Measurements from ENCODE around the gene TRIO.

Gene TRIO

DNA sequence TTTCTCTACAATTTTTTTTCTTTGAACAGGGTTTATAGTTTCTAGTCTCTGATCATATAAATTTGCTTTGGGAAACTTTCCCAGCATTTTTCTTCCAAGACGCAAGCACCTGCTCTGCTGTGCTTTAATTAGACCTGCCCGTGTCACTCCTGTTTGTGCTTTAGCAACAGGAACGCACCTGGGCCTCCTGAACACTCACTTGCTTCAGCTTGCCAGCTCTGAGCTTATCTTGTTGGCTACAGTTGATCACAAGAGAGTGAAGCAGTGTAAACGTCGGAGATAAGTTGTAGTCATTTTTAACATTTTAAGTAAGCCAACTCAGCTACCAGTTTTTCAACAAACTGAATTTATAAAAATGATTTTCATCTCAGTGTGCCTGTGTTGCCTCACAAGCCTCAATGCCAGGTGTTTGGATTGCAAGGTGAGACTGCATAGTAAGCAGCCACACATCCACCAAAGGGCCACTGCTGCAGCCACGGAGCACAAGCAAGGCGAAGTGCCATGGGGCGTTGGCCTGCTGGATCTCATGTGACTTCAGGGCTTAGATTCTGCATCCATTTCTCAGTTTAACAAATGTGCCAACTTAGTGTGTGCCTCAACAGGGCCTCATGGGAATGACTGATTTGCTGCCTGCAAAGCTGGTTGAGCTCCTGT is 166.9 kb downstream of the TRIO start:
- in situ Hi-C loops (cut with MboI; ENCODE audit: low sequenced_read_pairs) = no loop called here

DNA sequence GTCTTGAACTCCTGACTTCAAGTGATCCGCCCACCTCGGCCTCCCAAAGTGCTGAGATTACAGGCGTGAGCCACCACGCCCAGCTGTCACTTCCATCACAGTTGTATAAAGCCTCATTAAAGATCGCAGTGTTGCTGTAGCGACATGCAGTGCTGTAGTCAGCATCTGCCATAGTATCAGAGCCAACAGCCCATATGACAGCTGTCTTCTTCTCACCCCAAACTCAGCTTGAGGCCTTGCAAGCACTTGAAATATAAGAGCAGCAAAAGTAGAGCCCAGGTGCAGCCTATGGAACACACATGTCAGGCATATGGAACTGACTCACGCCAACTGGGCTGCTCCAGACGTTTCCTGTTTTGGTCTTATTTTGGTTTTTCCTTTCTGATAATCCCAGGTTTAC is 167.8 kb downstream of the TRIO start:
- in situ Hi-C loops (cut with MboI; ENCODE audit: low sequenced_read_pairs) = no loop called here

DNA sequence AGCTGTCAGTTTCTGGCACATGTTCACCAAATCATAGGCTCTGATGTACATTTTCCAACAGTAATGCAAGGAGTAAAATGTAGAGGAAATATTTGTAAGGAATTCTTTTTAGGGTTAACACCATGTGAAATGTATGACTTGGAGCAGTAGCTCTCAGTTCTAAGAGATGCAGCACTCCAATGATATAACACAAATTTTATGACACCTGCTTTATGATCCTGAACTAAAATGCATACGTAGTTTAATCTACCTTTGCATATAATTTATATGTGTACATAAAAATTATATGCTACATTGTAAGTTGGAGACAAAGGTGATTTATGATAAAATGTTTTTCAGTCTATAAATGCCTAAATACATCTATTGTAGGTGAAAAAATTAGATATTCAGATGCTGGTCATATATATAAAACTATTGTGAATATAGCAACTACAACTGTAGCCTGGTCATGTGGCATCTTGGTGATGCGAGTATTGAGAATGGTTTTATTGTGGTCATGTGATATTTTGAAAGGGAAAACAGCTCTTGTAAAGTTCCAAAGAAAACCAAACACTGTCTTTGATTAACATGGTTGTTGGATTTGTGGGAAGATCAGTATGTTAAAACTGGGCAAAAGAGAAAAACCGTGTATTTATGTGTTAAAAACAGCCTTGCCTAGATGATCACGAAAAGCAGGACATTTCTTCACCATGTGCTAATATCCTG is 171.0 kb downstream of the TRIO start:
- in situ Hi-C loops (cut with MboI; ENCODE audit: low sequenced_read_pairs) = no loop called here

DNA sequence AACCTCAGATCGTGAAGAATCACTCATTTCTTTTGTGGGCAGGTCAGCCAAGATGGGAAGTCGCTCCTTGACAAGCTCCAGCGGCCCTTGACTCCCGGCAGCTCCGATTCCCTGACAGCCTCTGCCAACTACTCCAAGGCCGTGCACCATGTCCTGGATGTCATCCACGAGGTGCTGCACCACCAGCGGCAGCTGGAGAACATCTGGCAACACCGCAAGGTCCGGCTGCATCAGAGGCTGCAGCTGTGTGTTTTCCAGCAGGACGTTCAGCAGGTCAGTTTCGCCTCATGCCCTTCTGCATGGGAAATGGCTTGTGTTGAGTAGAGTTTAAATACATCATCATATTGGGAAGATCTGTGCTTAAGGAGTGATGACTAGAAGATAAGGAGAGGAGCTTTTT is 173.3 kb downstream of the TRIO start:
- in situ Hi-C loops (cut with MboI; ENCODE audit: low sequenced_read_pairs) = no loop called here

DNA sequence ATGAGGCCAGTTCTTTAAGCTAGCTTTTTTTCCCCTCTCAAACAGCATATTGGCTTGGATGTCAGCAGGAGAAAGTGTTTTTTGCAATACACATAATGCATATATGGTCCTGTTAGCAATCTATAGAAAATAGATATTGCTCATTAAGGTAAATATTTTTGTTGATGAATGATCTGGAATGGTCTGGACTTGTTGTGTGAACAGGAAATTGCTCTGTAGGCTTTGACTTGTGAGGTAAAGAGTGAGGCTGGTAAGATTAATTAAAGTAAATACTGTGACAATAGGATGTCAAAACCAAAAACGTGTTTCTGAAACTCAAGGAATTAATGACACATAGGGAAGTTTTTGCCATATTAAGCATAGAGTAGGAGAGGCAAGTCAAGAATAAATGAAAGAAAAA is 176.0 kb downstream of the TRIO start:
- in situ Hi-C loops (cut with MboI; ENCODE audit: low sequenced_read_pairs) = no loop called here

DNA sequence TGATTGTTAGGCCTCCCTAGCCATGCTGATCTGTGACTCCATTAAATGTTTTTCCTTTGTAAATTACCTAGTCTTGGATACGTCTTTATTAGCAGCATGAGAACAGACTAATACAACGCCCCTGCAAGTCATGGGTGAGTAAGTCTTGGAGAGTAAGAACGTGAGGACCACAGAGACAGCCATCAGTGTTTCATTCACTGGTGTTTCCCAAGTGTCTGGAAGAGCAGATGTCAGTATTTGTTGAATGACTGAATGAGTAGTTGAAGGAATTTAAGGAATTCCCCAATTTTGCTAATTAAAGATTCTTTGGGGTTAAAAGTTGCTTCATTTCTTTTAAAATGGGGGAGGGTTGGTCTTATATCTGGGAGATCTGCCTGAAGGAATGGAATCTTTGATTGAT is 178.8 kb downstream of the TRIO start:
- in situ Hi-C loops (cut with MboI; ENCODE audit: low sequenced_read_pairs) = no loop called here

DNA sequence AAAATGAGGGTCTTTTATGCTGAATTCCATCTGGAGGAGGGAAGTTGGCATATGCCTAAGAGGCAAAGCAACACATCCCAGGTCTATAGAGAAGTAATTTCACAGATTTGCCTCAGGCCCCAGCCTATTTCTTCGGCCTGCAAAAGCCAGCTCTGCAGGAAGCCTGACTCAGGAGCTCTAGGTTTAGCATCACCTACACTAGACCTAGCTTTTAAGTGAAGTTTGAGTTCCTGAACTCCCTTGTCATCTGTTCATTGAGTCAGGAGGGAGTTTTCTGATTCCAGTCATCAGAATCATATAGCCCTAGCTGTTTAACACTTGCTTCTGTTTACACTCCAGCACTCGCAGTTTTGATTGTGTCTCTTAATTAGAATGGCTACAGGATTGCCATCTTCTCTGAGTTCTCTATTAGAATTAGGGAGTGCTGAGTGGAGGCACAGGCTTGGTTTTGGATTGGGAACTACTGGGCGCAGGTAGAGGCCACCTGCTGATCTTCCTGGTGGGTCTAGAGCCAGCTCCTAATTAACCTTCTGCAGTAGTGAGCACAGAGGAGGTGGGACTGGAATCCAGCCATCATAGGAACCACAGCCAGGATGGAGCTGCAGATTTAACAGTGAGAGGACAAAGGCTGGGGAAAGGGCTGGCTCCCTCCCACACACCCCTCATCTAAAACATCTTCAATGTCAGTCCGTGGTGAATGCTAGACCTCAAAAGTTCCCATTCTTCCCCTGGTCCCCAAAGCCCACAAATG is 179.5 kb downstream of the TRIO start:
- in situ Hi-C loops (cut with MboI; ENCODE audit: low sequenced_read_pairs) = no loop called here

DNA sequence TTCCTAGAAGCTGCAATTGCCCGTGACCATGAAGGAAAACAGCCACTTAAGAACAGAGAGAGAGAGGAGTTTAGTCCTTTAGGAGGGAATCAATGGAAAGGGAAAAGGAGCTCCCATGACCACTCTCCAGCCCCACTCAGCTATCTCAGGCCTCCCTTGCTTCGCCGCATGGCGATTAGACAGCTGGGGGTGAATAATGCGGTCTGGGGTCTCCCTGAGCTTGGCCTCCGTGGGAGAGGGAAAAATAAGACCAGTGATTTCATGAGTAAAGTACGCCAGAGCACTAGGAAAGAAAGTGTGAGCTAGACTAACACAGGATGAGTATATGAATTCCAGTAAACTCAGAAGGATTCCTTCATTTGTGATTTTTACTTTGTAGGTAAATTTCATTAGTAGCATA is 180.3 kb downstream of the TRIO start:
- in situ Hi-C loops (cut with MboI; ENCODE audit: low sequenced_read_pairs) = no loop called here

DNA sequence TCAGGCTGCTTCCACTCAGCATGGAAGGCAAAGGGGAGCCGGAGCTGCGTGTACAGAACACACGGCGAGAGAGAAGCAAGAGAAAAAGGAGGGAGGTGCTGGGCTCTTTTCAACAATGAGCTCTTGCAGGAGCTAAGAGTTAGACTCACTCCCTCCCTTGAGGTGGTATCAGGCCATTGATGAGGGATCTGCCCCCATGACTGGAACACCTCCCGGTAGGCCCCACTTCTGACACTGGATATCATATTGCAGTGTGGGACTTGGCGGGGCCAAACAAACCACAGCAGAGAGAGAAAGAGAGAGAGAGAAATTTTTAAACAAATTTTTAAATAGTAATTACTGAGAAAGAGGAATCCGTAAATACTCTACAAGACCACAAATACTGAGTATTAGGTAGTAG is 182.2 kb downstream of the TRIO start:
- in situ Hi-C loops (cut with MboI; ENCODE audit: low sequenced_read_pairs) = no loop called here

DNA sequence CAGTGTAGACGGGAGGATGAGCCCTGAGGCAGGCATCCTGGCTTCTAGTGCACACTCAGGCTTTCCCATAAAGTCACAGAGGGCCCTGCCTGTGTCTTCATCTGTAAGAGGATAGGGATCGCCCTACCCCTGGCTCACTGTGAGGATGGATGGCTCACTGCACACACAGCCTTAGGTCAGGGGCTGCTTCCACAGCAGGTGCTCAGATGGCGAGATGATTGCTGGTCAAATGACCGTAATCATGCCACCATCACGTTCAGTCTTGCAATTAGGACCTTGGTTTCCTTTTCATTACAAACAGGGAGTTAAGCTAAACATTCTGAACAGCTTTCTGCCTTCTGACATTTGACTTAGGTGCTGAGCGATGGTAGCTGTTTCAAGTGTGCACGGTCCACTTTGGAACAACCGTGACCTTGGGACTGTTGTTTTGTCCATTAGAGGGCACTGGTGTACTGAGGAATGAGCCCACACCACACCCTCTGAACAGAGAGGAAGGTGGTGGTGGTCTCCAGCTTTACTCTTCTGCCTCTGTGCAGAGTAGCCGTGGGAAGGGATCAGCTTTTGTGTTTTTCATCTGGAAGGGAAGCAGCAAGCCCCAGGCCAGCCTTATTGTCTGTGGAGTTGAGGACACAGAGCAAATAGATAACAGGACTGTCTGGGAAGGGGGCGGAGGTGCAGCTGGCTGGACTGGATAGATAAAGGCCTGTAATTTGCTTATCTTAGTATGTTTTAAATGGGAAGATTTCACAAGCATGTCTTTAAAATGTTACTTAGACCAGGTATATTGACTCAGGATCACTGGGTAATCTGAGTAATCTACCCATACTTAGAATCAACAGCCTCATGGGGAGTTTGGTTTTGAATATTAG is 183.1 kb downstream of the TRIO start:
- in situ Hi-C loops (cut with MboI; ENCODE audit: low sequenced_read_pairs) = no loop called here

DNA sequence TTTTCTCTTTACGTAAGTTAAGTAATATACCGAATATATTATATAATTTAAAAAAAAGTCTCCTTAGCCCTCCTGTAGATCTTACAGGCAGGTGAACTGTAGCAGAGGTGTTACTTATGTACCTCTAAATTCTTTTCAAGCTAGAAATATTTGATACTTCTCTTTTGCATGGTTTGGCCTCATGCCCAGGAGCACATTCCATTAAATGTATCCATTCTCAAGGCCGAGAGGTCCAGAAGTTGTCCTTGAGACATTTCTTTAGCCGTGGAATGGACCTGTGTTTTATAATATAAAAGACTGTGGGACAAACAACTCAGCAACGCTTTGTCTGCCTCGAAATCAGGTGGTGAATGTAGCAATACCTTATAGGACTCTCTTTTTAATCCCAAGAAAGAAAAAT is 184.5 kb downstream of the TRIO start:
- in situ Hi-C loops (cut with MboI; ENCODE audit: low sequenced_read_pairs) = no loop called here

DNA sequence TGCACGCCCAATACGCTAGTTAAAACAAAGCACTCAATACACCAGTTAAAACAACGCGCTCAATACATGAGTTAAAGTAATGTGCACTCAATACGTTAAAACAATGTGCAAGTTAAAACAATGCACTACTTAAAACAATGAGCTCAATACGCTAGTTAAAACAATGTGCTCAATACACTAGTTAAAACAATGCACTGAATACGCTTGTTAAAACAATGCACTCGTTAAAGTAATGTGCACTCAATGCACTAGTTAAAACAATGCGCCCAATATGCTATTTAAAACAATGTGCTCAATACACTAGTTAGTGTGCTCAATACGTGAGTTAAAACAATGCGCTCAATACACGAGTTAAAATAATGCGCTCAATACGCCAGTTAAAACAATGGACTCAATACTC is 185.0 kb downstream of the TRIO start:
- in situ Hi-C loops (cut with MboI; ENCODE audit: low sequenced_read_pairs) = no loop called here

DNA sequence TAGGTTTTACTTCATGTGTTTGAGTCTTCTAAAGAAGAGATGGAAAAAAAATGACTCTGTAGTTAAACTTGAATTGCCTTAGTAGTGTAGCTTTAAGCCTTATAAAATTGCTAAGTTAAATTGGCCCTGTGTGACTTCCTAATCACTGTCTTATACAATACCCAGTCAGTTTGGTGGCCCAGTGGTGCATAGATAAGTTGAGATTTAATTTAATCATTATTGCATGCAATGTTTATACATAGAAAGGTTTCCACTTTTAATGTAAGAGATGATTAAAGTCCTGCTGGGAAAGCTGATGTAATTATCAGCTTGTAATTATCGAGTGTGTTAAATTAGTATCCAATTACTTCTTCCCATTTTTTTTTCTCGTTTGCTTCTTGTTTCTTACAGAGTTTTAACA is 187.1 kb downstream of the TRIO start:
- in situ Hi-C loops (cut with MboI; ENCODE audit: low sequenced_read_pairs) = no loop called here

DNA sequence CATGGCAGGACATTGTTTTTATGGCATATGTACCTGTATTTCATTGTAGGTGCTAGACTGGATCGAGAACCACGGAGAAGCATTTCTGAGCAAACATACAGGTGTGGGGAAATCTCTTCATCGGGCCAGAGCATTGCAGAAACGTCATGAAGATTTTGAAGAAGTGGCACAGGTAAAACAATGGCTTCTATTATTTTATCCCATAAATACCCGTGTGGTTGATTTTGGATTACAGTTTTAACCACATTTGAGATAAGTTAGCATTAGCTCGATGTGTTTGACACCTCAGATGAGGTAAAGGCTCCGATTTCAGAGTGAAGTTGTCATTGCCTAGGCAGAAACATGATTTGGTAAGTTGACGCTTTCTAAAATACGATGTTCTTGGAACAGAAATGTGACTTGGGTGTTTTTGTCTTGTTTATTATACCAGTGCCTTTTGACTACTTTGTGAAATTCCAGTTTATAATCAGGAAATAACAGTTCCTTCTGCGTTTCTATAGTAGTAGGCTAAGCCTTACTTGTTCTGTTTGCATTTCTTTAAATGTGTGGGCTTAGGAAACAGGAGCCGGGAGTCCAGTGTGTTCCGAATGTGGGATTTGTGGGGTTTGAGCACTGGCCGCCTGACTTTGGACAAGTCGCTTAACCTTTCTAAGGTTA is 187.7 kb downstream of the TRIO start:
- in situ Hi-C loops (cut with MboI; ENCODE audit: low sequenced_read_pairs) = no loop called here

DNA sequence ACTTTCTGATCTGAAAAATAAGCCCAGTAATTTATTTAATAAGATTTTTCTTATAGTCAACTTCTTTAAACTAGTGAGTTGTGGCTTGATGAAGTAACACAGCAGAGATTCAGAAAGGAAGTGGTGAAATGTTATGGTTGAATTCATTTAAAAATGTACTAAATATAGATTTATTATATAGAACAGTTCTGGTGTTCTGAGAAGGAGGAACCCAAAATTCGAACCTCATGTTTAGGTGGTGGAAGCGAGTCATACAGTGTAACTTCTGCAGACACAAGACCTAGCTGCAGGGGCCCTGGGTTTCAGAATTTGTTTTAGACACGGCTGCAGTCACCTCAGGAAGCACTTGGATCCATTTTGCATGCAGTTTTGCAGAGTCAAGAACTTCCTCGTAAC is 188.2 kb downstream of the TRIO start:
- in situ Hi-C loops (cut with MboI; ENCODE audit: low sequenced_read_pairs) = no loop called here

DNA sequence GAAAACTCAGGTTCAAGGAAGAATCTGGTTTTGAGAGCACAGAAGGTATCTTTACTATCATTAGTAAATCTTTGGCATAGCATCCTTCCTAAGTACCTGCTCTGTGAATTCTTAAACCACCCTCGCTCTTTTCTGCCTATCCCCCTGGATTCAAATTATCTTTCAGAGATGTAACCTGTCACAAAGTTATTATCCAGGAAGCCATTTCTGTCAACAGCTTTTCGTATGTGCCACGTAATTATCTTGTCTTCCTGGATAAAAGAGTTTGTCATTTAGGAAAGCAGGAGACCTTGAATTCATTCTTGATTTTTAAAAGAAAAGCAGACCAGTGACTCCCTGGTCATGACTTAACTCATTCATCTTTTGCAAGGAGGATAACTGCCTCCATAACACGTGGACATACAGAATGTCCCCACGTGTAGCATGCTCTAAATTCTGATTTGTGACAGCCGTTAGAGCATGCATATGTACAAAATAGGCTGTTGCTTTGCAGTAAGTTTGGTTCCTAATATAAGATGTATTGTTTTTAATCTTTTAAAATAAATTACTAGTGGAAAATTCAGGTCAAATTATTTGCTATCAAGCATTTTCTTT is 189.0 kb downstream of the TRIO start:
- in situ Hi-C loops (cut with MboI; ENCODE audit: low sequenced_read_pairs) = no loop called here

DNA sequence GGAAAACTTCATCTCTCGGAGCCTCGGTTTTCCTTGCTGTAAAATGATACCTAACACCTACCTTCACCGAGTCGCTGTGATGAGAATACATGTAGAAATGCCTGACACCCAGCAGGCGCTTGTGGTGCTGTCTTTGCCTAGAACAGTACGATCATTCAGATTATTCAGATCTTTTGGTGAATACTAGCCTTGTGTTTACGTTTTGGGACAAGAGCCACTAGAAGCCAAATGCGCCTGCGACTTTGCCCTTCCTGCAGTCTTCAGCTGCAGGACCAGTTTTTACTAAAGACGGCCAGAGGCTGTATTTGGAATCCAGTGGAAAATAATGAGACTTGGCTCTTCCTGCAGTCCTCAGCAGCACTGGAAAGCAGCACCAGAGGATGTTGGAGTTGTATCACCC is 189.6 kb downstream of the TRIO start:
- in situ Hi-C loops (cut with MboI; ENCODE audit: low sequenced_read_pairs) = no loop called here

DNA sequence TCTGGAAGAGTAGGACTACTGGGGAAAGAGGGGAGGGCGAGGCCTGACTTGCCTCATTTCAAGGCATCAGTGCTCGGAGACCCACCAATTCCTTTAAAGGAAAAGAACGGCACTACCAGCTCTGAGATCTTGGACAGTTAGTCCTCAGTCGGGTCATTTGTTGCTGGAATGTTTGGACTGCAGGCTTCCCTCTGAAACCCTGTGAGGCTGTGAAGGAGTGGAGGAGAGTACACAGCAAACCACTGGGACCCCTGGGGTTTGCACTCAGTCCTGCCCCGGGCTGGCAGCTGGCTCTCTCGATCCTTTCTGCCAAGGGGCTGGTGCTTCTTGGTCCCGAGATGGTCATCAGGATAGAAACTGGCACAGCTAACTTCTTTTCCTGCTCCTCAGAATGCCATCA is 194.5 kb downstream of the TRIO start:
- in situ Hi-C loops (cut with MboI; ENCODE audit: low sequenced_read_pairs) = no loop called here

DNA sequence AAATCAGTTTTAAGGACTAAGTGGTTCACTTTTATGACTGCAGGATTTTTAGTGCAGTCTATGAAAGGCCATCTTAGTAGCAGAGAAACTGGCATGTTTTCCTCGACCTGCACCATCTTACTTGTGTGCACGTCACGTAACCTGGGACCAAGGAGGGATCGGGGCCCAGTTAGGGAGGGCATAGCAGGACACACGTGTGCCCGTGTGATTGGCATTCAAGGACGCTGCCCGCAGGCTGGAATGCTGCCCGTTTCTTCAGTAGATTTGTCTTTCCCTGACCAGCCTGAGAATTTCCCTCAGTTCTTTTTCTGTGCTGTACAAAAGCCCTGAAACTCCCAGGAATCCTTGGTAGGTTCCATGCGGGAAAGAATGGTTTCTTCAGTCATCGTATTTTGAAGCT is 196.3 kb downstream of the TRIO start:
- in situ Hi-C loops (cut with MboI; ENCODE audit: low sequenced_read_pairs) = no loop called here

DNA sequence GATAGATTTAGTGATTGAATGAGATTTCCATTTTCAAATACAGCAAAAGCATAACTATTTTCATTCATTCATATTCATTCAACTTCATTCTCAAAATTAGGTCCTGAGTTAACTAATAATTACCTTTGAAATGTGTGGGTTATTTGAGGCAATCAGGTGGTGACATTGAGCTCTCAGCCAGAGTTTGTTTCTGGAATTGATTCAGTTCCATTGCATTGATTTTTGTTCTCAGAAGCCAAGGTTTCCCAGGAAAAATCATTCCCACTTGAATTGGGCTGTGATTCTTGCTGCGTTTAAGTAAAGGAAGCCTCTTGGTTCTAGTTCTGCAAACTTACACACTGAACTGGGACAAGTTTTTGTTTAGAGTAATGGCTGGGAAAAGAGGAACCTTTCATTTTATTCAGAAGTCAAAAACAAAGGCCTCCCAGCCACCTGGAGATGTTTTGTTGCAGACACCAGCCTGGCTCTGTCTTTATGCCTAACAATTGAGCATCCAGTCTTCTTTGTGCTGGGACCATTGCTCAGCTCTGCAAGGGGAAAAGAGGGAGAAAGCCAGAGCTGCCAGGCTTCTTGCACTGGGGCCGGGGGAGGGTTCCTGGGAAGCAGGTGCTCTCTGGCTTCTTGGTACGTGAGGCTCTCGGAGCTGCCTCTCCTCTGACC is 198.6 kb downstream of the TRIO start:
- in situ Hi-C loops (cut with MboI; ENCODE audit: low sequenced_read_pairs) = no loop called here

Measured in HL-60/S4 (cell line).